ENCODE data around the gene ZNF888.

ZNF888 gene

GRCh38 chr19:52959613-52960295 is 36.5 kb upstream of the ZNF888 start:
- TF ChIP-seq REST (IDR thresholded peaks at IDR 0.05; ENCODE audit: low read depth) (no peak), MAX (IDR thresholded peaks at IDR 0.05) (no peak), USF1 (IDR thresholded peaks at IDR 0.05) (no peak), FOXM1 (IDR thresholded peaks at IDR 0.05; ENCODE audit: borderline replicate concordance, low read depth) (no peak), TCF12 (IDR thresholded peaks at IDR 0.05; ENCODE audit: low read depth) (no peak), YY1 (IDR thresholded peaks at IDR 0.05; ENCODE audit: low read depth) (no peak), CREB1 (IDR thresholded peaks at IDR 0.05; ENCODE audit: low read depth) (no peak), TEAD4 (IDR thresholded peaks at IDR 0.05) (no peak)

DNA sequence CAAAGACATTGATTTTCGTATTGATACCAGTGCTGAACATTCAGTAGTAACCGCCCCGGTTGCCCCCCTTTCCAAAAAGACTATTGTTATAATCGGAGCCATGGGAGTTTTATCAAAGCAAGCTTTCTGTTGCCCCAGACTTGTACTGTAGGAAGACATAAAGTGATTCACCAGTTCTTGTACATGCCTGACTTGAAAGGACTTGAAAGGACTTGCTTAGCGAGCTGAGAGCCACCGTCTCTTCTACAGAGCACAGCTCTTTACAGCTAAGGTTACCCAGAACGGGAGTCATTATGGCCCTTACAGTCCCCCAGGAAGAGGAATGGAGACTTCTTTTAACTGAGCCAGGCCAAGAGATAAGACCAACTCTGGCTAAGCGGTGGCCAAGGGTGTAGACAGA is 34.4 kb upstream of the ZNF888 start:
- TF ChIP-seq MAX (IDR thresholded peaks at IDR 0.05): no peak
- TF ChIP-seq FOXM1 (IDR thresholded peaks at IDR 0.05; ENCODE audit: borderline replicate concordance, low read depth): no peak
- no peak for TF ChIP-seq ZBTB7A (IDR thresholded peaks at IDR 0.05; ENCODE audit: low read depth)
- no peak for TF ChIP-seq TCF12 (IDR thresholded peaks at IDR 0.05; ENCODE audit: low read depth)
- TF ChIP-seq RAD21 (IDR thresholded peaks at IDR 0.05; ENCODE audit: low read depth): no peak
- TF ChIP-seq TEAD4 (IDR thresholded peaks at IDR 0.05): no peak
- TF ChIP-seq CREB1 (IDR thresholded peaks at IDR 0.05; ENCODE audit: low read depth): no peak
- TF ChIP-seq USF1 (IDR thresholded peaks at IDR 0.05): no peak
- TF ChIP-seq REST (IDR thresholded peaks at IDR 0.05; ENCODE audit: low read depth): no peak
- TF ChIP-seq NFIC (IDR thresholded peaks at IDR 0.05): no peak
- no peak for TF ChIP-seq TAF1 (IDR thresholded peaks at IDR 0.05; ENCODE audit: low read depth)
- no peak for TF ChIP-seq YY1 (IDR thresholded peaks at IDR 0.05; ENCODE audit: low read depth)
- TF ChIP-seq EP300 (IDR thresholded peaks at IDR 0.05; ENCODE audit: borderline replicate concordance): no peak
- TF ChIP-seq CEBPB (IDR thresholded peaks at IDR 0.05): no peak
- no peak for TF ChIP-seq EGR1 (IDR thresholded peaks at IDR 0.05)

DNA sequence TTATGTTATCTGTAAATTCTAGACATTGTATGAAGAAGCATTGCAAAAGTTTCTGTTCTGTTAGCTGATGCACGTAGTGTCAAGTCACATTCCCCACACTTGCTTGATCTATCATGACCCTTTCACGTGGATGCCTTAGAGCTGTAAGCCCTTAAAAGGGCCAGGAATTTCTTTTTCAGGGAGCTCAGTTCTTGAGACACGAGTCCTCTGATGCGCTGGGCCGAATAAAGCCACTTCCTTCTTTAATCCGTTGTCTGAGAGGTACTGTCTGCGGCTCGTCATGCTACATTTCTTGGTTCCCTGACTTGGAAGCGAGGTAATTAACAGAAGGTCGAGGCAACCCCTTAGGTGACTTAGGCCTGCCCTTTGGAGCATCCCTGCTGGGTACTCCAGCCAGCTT is 33.7 kb upstream of the ZNF888 start:
- TF ChIP-seq RAD21 (IDR thresholded peaks at IDR 0.05; ENCODE audit: low read depth): no peak
- no peak for TF ChIP-seq NFIC (IDR thresholded peaks at IDR 0.05)
- TF ChIP-seq TAF1 (IDR thresholded peaks at IDR 0.05; ENCODE audit: low read depth): no peak
- no peak for TF ChIP-seq CREB1 (IDR thresholded peaks at IDR 0.05; ENCODE audit: low read depth)
- TF ChIP-seq REST (IDR thresholded peaks at IDR 0.05; ENCODE audit: low read depth): no peak
- TF ChIP-seq YY1 (IDR thresholded peaks at IDR 0.05; ENCODE audit: low read depth): no peak
- no peak for TF ChIP-seq FOXM1 (IDR thresholded peaks at IDR 0.05; ENCODE audit: borderline replicate concordance, low read depth)
- no peak for TF ChIP-seq MAX (IDR thresholded peaks at IDR 0.05)
- no peak for TF ChIP-seq EGR1 (IDR thresholded peaks at IDR 0.05)
- no peak for TF ChIP-seq TEAD4 (IDR thresholded peaks at IDR 0.05)

DNA sequence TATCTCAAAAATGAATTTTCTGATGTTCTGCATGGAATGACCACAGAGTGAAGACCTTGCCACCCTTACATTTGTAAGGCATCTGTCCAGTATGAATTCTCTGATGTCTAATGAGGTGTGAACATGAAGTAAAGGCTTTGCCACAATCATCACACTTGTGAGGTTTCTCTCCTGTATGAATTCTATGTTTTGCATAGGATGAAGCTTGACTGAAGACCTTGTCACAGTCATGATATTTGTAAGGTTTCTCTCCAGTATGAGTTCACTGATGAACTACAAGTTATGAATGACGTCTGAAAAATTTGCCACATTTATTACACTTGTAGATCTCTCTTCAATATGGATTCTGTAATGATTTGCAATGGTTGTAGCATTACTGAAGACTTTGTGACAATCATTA is 26.2 kb upstream of the ZNF888 start:
- TF ChIP-seq TAF1 (IDR thresholded peaks at IDR 0.05; ENCODE audit: low read depth) (no peak), USF1 (IDR thresholded peaks at IDR 0.05) (no peak), MAX (IDR thresholded peaks at IDR 0.05) (no peak), ZBTB7A (IDR thresholded peaks at IDR 0.05; ENCODE audit: low read depth) (no peak), NFIC (IDR thresholded peaks at IDR 0.05) (no peak), TEAD4 (IDR thresholded peaks at IDR 0.05) (no peak), RAD21 (IDR thresholded peaks at IDR 0.05; ENCODE audit: low read depth) (no peak), EP300 (IDR thresholded peaks at IDR 0.05; ENCODE audit: borderline replicate concordance) (no peak), CEBPB (IDR thresholded peaks at IDR 0.05) (no peak), TCF12 (IDR thresholded peaks at IDR 0.05; ENCODE audit: low read depth) (no peak), REST (IDR thresholded peaks at IDR 0.05; ENCODE audit: low read depth) (no peak), EGR1 (IDR thresholded peaks at IDR 0.05) (no peak), CREB1 (IDR thresholded peaks at IDR 0.05; ENCODE audit: low read depth) (no peak), FOXM1 (IDR thresholded peaks at IDR 0.05; ENCODE audit: borderline replicate concordance, low read depth) (no peak), YY1 (IDR thresholded peaks at IDR 0.05; ENCODE audit: low read depth) (no peak)

Data from Ishikawa (cell line).